Spleen (tissue), 11 donors: Measurements from ENCODE around the gene HESX1. TPM values are rescaled to one million over a fixed set of nuclear protein-coding genes. Genes with fewer than 3 reads are reported as not detected.

Source experiments
- DNase-seq: peaks from one replicate; pipeline ENCODE4 v3.0.0-alpha.2; 2020
- H3K27ac ChIP-seq, 8 donors: fragments of 200-600 bp; sonication (generic) in 7 of 8; 1 replicate in 4 of 8; 2 replicates in 4 of 8; pipeline versions ENCODE4 v1.5.0 to v1.8.0; 2016 to 2021; ENCODE audit warnings: inconsistent platforms in 4 of 8, mild to moderate bottlenecking in 4 of 8, moderate library complexity in 1 of 8
- H3K27me3 ChIP-seq, 7 donors: fragments of 200-600 bp; sonication (generic) in 6 of 7; replicated peaks in 1 of 7; 1 replicate in 4 of 7; 2 replicates in 3 of 7; pipeline versions ENCODE4 v1.5.0 to v1.8.0; 2016 to 2021; ENCODE audit warnings: inconsistent platforms in 3 of 7, mild to moderate bottlenecking in 1 of 7
- H3K36me3 ChIP-seq, 6 donors: fragments of 200-600 bp; sonication (generic) in 5 of 6; 1 replicate in 4 of 6; 2 replicates in 2 of 6; pipeline versions ENCODE4 v1.5.0 to v1.8.0; 2016 to 2021; ENCODE audit warnings: inconsistent platforms in 2 of 6
- H3K4me1 ChIP-seq, 6 donors: fragments of 200-600 bp; sonication (generic) in 5 of 6; 1 replicate in 3 of 6; 2 replicates in 3 of 6; pipeline versions ENCODE4 v1.5.0 to v1.8.0; 2016 to 2021; ENCODE audit warnings: inconsistent platforms in 3 of 6
- H3K4me3 ChIP-seq, 8 donors: fragments of 200-600 bp; sonication (generic) in 7 of 8; 1 replicate in 4 of 8; 2 replicates in 4 of 8; pipeline versions ENCODE4 v1.5.0 to v1.8.0; 2016 to 2021; ENCODE audit warnings: inconsistent platforms in 4 of 8, mild to moderate bottlenecking in 4 of 8, moderate library complexity in 2 of 8
- H3K9me3 ChIP-seq, 8 donors: fragments of 200-600 bp; sonication (generic) in 7 of 8; 1 replicate in 4 of 8; 2 replicates in 4 of 8; pipeline versions ENCODE4 v1.5.0 to v1.8.0; 2016 to 2021; ENCODE audit warnings: inconsistent platforms in 4 of 8
- POLR2A ChIP-seq, 3 donors: fragments of 450-650 bp; IDR thresholded peaks; one replicate each; pipeline ENCODE4 v1.5.1; 2017; ENCODE audit warnings: antibody characterized with exemption in 3 of 3, mild to moderate bottlenecking in 1 of 3
- POLR2AphosphoS5 ChIP-seq, 3 donors: sonication (generic); formaldehyde crosslinking; IDR thresholded peaks; one replicate each; pipeline ENCODE4 v1.5.1; 2017; ENCODE audit warnings: antibody characterized with exemption in 3 of 3
- WGBS, 5 donors: extraction: QIAGEN DNeasy Blood & Tissue Kit in 3 of 5; methylation state at CpG; one replicate each; pipeline versions ENCODE4 v1.1.5 to v1.1.7; 2013 to 2018; 5-methylcytosine and 5-hydroxymethylcytosine counted together
- intact Hi-C: fragments of 100-400 bp; cut with DNase I; formaldehyde crosslinking; loops from one replicate; pipeline ENCODE4 v1.15.0; 2023; ENCODE audit warnings: low total_unique reads
- polyA plus RNA-seq, 3 donors: library from polyadenylated mRNA; stranded (reverse); fragments of 200-250 nt; gene quantifications; one replicate each; pipeline ENCODE4 v1.2.1, GENCODE V29; 2013
- total RNA-seq, 7 donors: library from RNA; depleted of rRNA in 3 of 7; stranded (reverse); fragments of >200 nt in 3 of 7; fragmentation: NEBNext Ultra II Directional in 4 of 7; extraction: Animal tissue kit (Norgen Biotek cat#: 25700) in 4 of 7; gene quantifications; one replicate each; pipeline versions ENCODE4 v1.1.0 to v1.2.1, GENCODE V29; 2016 to 2021
- TF ChIP-seq, protein P1 (sequence below), 11 experiments: fragments of 200-600 bp in 7 of 11; fragments of 450-650 bp in 4 of 11; sonication (generic) in 4 of 11; IDR thresholded peaks in 8 of 11; conservative IDR thresholded peaks in 3 of 11; 1 replicate in 7 of 11; 2 replicates in 4 of 11; pipeline versions ENCODE4 v1.4.0 to v1.8.0; 2016 to 2021; ENCODE audit warnings: antibody characterized with exemption in 11 of 11, inconsistent platforms in 4 of 11, mild to moderate bottlenecking in 1 of 11
- donor health status: healthy with polysubstance abuse.
- donor health status: DM: no; HTN: no; CAD: no; lungs with moderate emphysema.
- donor health status: DM: no; HTN: no; CAD: no.
- donor health status: Bipolar disorder and iron deficiency.
- donor health status: healthy.
- donor health status: DM: no; HTN: no; CAD: no.
- donor health status: DM: yes; HTN: yes; CAD: no.

Gene HESX1
- total and polyA plus RNA-seq, 10 donors, result 0.70 to 3.4 (median 1.8) TPM; not detected in 2

DNA sequence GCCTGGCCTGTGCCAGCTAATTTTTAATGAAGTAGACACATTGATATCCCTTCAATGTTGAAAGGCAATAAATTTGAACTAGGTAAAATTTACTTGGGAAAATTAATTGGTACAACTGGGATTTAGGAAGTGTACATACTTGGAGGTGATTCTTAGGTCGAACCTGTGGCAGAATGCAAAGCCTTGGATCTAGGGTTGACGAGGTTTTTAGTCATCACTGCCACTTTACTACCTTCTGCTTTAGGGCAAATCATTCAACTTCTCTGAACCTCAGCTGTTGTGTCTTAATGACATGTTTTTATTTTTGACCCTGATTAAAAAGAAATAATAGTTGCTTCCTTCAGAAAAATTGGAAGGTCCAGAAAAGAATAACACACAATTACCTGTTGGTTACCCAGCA, 30.2 kb upstream of the HESX1 start:
- Histone ChIP-seq H3K9me3 (no peaks in the 10 kb centered on the region), H3K4me1 (peaks cover 12 to 90% (median 50%) of the 10 kb centered on the region in 6 donors), H3K27ac (no peak overlapping the region), H3K4me3 (peak overlapping the region in 1 of 8 donors; percentile 97), H3K27me3 (no peaks in the 10 kb centered on the region), H3K36me3 (no peaks in the 10 kb centered on the region)
- TF ChIP-seq POLR2AphosphoS5 (IDR thresholded peaks at IDR 0.05), result no peak
- TF ChIP-seq, protein P1, sequence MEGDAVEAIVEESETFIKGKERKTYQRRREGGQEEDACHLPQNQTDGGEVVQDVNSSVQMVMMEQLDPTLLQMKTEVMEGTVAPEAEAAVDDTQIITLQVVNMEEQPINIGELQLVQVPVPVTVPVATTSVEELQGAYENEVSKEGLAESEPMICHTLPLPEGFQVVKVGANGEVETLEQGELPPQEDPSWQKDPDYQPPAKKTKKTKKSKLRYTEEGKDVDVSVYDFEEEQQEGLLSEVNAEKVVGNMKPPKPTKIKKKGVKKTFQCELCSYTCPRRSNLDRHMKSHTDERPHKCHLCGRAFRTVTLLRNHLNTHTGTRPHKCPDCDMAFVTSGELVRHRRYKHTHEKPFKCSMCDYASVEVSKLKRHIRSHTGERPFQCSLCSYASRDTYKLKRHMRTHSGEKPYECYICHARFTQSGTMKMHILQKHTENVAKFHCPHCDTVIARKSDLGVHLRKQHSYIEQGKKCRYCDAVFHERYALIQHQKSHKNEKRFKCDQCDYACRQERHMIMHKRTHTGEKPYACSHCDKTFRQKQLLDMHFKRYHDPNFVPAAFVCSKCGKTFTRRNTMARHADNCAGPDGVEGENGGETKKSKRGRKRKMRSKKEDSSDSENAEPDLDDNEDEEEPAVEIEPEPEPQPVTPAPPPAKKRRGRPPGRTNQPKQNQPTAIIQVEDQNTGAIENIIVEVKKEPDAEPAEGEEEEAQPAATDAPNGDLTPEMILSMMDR (IDR thresholded peaks at IDR 0.05 in 8 of 11, conservative IDR thresholded peaks at IDR 0.05 in 3 of 11), result no peak
- 72 to 92% (median 80%) methylated on average over 2 of the region's 2 CpGs for WGBS, 5 donors
- no peak for DNase-seq
- intact Hi-C loops, result no loop called here

GRCh38 chr3:57227930-57228751, 28.4 kb upstream of the HESX1 start:
- TF ChIP-seq, protein P1 (IDR thresholded peaks at IDR 0.05 in 8 of 11, conservative IDR thresholded peaks at IDR 0.05 in 3 of 11), result no peak
- peak in 1 of 3 donors; percentile 13 for TF ChIP-seq POLR2A (IDR thresholded peaks at IDR 0.05)
- peak; percentile 61 to 84 (median 83) for TF ChIP-seq POLR2AphosphoS5 (IDR thresholded peaks at IDR 0.05)
- intact Hi-C loops, result no loop called here

DNA sequence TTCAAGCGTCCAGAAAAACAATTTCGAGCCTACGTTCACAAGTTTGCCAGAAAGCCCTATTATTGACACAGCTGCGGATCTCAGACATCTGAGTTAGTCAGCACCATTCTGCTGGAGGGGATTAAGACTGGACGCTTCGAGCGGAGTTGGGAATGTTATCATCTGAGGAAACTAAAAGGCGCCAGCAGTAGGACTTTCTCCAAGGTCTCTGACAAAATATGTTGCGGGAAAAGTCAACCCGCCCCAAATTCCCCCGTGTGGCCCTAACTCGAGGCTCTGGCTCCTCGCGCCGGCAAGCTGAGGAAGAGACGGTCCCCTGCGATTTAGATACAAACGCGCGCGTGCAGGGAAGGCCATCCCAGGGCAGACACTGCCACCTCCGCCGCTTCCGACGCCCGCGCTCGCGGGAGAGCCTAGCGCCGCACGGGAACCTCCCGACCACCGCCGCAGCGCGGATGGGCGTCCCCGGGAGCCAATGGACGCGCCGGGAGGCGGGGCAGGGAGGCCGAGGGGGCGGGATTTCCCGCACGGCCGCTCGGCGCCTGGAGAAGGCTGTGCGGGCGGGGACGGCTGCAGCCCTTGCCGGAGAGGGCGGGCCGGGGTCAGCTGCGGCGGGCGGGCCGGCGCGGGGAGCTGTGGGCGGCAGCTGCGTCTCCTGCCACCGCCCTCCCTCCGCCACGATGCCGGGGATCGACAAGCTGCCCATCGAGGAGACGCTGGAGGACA, 27.6 kb upstream of the HESX1 start, which contains the start of gene APPL1:
APPL1 (plus strand) TSS at position 526 of the 726 bp plus-strand sequence; CDS start at position 681, 155 bp downstream.
- intact Hi-C loops, result no loop called here
- H3K4me1 ChIP-seq, result peaks cover 12 to 66% (median 36%) of the 10 kb centered on the region in 6 donors
- DNase-seq, result peak; percentile 98
- H3K9me3 ChIP-seq, result no peaks in the 10 kb centered on the region
- TF ChIP-seq POLR2AphosphoS5 (IDR thresholded peaks at IDR 0.05), result peak; percentile 96 to 97 (median 96)
- peak in 1 of 3 donors; percentile 74 for TF ChIP-seq POLR2A (IDR thresholded peaks at IDR 0.05)
- TF ChIP-seq, protein P1 (IDR thresholded peaks at IDR 0.05 in 8 of 11, conservative IDR thresholded peaks at IDR 0.05 in 3 of 11), result peak in 3 of 11 experiments; percentile 18 to 41 (median 26)
- H3K27me3 ChIP-seq, result no peaks in the 10 kb centered on the region
- WGBS, 5 donors, result 1% methylated on average over 18 to 71 of the region's 71 CpGs
- H3K36me3 ChIP-seq, result no peaks in the 10 kb centered on the region
- H3K27ac ChIP-seq, result peak within 1 kb of the TSS; percentile 57 to 96 (median 92)
- peak within 1 kb of the TSS; percentile 72 to 97 (median 86) for H3K4me3 ChIP-seq

More at GRCh38 chr3:57227930-57228751, 28.4 kb upstream of the HESX1 start:
- H3K4me1 ChIP-seq, result peaks cover 12 to 73% (median 37%) of the 10 kb centered on the region in 6 donors
- peak overlapping the region; percentile 57 to 96 (median 92) for H3K27ac ChIP-seq
- 0% methylated on average over 47 to 70 of the region's 70 CpGs for WGBS, 5 donors
- H3K9me3 ChIP-seq, result no peaks in the 10 kb centered on the region
- H3K27me3 ChIP-seq, result no peaks in the 10 kb centered on the region
- H3K36me3 ChIP-seq, result no peaks in the 10 kb centered on the region
- peak overlapping the region; percentile 72 to 97 (median 86) for H3K4me3 ChIP-seq
- peak; percentile 91 for DNase-seq
